Mucosa of gallbladder (tissue), 1 donor: Measurements from ENCODE around the gene ADAMTS18. TPM values are rescaled to one million over a fixed set of nuclear protein-coding genes. Genes with fewer than 3 reads are reported as not detected.

ENCODE experiments used
- DNase-seq: peaks from one replicate; pipeline ENCODE4 v3.0.0-alpha.2; 2020; ENCODE audit warnings: low spot score
- total RNA-seq: library from RNA; stranded (reverse); gene quantifications from one replicate; pipeline ENCODE4 v1.2.1, GENCODE V29; 2021
- donor health status: DM: no; HTN: no; CAD: no.

ADAMTS18 gene
- total RNA-seq, 1 donor from 2014 or later: not detected

- no peak for DNase-seq
Observed at GRCh38 chr16:77327717-77328116, 107.1 kb downstream of the ADAMTS18 start.

GRCh38 chr16:77324729-77325128 is 110.1 kb downstream of the ADAMTS18 start:
- DNase-seq: no peak

DNA sequence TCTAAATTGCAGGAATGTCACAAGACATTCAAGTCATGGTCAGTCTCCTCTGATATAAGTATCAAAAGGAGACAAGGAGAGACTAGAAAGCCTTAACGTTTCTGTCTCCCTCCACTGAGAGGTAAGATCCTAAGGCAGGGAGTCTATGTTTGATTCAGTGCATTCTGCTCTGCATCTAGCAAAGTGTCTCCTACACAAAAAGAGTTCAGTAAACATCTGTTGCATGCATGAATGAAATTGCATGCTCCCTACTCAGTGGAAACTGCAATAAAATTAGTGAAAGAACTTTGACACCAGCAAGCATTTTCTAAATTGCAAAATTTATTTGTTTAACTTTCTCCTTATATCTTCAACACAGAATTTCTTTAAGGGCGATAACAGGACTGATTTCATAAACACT is 111.1 kb downstream of the ADAMTS18 start:
- no peak for DNase-seq

DNA sequence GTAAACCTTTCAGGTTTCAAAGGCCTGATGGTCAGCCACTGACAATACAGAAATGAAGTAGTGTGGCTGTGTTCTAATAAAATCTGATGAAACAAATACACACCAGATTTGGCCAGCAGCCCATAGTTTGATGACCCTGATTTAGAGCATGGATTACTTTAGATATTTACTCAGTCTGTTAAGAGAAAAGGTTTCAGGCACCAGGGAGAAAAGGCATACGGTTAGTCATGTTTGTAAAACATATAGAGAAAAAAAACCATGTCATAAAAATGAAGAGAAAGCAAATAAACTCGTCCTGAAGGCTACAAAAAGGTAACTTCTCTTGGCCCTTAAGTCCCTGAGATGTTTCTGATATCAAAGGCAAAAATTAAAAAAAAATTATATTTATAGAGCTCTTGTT is 112.1 kb downstream of the ADAMTS18 start:
- no peak for DNase-seq

DNA sequence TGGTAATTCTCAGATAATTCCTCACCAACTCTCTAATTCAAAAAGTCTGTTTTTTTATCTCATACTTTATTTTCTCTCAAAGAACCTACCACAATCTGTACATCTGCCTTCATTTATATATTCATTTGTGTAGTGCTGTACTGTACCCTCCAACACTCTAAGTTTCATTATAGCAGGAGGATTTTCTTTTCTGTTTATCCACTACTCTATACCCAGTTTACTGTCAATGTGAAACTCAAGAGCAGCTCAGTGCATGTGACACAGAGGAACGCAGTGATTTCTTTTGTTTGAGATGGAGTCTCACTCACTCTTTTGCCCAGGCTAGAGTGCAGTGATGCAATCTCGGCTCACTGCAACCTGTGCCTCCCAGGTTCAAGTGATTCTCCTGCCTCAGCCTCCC is 117.8 kb downstream of the ADAMTS18 start:
- DNase-seq: no peak

GRCh38 chr16:77310877-77311276 is 124.0 kb downstream of the ADAMTS18 start:
- DNase-seq: no peak

- DNase-seq: no peak
Observed at GRCh38 chr16:77308163-77308561, 126.7 kb downstream of the ADAMTS18 start.

DNA sequence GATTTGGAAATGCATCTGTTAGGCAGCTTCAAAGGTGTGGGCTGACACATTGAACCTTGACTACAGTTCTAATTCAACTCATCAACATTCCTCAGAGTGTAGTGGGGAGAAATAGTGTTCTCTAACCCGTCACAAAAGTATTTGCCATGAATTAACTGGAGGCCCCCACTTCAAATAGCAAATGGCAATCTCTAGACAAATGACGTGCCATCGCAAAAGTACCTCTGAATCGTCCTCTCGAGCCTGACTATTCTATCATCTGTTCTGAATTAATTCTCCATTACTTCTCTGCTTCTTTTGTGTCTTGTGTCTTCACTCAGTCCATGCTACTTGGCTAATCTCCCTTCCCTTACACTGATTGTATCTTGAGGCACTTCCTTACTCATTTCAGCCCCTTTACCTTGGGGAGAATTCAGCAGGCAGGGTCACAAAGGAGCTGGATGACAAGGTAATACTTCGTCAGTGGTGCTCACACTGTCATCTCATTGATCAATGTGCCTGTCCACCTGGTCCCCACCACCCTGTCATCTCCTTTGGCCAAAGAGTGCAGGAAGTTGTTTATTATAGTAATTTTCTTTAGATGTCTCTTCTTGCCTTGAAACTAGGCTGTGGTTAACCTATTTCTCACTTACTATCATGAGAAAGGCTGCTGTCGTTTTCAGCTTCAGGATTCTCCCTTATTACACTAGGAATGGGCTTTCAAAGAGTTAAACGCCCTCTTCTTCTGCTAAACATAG is 127.2 kb downstream of the ADAMTS18 start:
- DNase-seq: no peak

DNA sequence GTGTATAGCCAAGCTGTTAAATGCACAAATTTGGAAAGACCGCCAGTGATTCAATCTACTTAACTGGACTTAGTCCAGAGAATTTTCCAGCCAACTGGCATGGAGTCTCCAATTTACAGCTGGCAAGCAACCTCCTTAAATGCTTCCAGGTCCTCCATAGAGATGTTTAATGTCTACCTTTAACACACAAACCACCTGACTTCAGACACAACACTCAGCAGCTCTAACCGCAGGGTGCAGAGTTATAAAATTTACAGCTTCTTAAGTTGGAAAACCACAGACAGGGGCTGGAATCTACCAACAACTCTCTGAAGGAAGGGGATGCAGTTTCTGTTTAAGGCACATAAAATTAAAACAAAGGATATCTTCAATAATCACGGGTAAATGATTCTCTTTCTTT is 128.8 kb downstream of the ADAMTS18 start:
- DNase-seq: no peak

- DNase-seq: no peak
Observed at GRCh38 chr16:77304877-77305276, 130.0 kb downstream of the ADAMTS18 start.

GRCh38 chr16:77304134-77304533 is 130.7 kb downstream of the ADAMTS18 start:
- DNase-seq: no peak

DNA sequence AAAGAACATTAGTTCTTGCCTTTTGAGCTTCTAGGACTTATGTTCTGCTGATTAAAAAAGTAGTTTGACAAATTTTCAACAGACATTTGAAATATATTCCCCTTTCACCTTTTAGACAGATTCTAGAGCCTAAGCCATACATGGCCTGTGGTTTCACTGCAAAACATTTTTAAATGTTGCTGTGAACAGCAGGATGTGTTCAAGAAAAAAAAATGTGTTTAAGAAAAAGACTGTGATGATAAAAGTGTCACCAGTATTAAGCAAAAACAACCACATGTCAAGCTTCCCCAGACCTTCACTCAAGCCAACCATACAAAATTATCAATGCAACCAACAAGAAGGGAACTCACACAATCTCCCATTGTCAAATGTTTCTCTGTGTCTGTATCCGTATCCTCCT is 132.2 kb downstream of the ADAMTS18 start:
- DNase-seq: no peak

DNA sequence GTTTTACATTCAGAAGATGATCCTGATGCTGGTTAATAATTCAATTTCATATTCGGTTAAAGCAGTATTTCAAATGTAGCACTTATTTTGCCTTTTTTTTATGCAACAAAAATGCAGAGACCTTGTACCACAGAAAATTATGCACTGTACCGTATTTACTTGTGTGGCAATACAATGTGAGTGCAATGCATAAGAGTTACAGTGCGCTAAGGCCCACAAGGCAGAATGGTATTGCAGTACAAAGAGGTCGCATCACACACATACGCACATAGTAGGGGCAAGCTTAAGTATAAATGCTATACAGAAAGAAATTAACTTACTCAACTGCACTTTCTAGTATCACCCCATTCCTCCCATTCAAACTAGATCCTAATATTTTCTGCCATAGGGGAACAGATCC is 132.6 kb downstream of the ADAMTS18 start:
- no peak for DNase-seq

DNA sequence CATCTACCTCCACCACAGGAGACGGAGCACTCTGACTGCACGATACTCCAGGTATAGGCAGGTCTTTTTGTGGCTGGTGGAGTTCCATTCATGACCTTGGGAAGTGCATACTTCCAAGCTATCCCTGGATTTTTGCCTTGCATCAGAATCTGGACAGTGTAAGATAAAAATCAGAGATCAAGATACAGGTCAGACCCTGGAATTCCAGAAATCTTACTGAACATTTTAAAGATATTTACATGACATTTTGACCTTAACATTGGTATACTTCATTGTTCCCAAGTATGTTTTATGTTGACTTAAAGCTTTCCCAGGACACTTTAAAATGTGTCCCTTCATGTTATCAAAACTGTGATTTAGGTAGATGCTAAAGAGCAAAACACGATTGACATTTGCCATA is 134.6 kb downstream of the ADAMTS18 start:
- no peak for DNase-seq

GRCh38 chr16:77299395-77299794 is 135.4 kb downstream of the ADAMTS18 start:
- no peak for DNase-seq

DNA sequence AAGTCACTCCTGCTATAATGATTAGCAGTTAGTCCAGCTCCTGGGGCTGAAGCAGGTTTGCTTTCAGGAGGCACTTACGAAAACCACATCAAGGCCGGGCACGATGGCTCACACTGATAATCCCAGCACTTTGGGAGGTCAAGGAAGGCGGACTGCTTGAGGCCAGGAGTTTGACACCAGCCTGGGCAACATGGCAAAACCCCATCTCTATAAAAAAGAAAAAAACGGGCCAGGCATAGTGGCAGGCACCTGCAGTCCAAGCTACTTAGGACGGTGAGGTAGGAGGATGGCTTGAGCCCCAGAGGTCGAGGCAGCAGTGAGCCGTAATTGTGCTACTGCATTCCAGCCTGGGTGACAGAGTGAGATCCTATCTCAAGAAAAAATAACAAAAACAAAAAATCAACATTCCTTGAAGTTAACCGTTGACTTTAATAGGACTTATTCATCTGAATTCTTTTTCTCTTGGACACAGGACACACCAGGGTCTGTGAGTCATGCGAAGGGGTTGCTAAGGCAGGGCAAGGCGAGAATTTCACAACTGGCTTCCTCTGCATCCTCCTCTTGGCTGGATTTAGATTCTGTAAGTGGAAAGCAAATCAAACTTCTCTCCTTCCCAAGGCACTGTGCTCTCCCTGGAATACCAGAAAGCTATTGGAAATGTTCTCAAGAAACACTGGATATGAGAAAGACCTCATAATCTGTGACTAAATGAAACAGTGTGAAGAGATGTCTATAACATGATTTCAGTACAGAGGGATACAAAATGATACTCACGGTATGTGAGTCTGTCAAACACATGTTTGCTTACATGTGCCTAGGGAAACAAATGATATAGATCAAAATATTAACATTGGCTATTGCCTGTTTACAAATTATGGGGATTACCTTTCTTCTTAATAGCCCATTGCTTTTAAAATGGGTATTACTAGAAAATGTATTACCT is 136.1 kb downstream of the ADAMTS18 start:
- no peak for DNase-seq

- DNase-seq: no peak
Observed at GRCh38 chr16:77297996-77298395, 136.8 kb downstream of the ADAMTS18 start.

- no peak for DNase-seq
Observed at GRCh38 chr16:77295896-77296295, 138.9 kb downstream of the ADAMTS18 start.

GRCh38 chr16:77290451-77291115 is 144.3 kb downstream of the ADAMTS18 start:
- no peak for DNase-seq

GRCh38 chr16:77289331-77289809 is 145.5 kb downstream of the ADAMTS18 start:
- no peak for DNase-seq

GRCh38 chr16:77288222-77288621 is 146.6 kb downstream of the ADAMTS18 start:
- no peak for DNase-seq

- DNase-seq: no peak
Observed at GRCh38 chr16:77285676-77286075, 149.2 kb downstream of the ADAMTS18 start.
